ENCODE results near the gene RNF2. TPM values are rescaled to one million over a fixed set of nuclear protein-coding genes. Genes with fewer than 3 reads are reported as not detected.

Gene RNF2
- polyA plus RNA-seq, 1 donor (not counting 4 experiments of a cell fraction or from before 2014, with no cell fraction given) = 29.2 TPM

GRCh38 chr1:185144233-185144632 is 98.9 kb downstream of the RNF2 start:
- no peaks in the 10 kb centered on the region for H3K4me1 ChIP-seq (ENCODE audit: control insufficient read depth, extremely low read depth, insufficient read depth, low read length)
- FAIRE-seq = peak; percentile 51
- TF ChIP-seq CTCF (optimal IDR thresholded peaks at IDR 0.05 in 1 of 3, IDR thresholded peaks at IDR 0.05 in 1 of 3, conservative IDR thresholded peaks at IDR 0.05 in 1 of 3; ENCODE audit: extremely low read depth in 1 of 3, insufficient read depth in 2 of 3, low read length in 3 of 3) (no peak), EZH2 (IDR thresholded peaks at IDR 0.05; ENCODE audit: low read length) (no peak)
- no peak overlapping the region for H3K27ac ChIP-seq (ENCODE audit: control insufficient read depth, insufficient read depth, low read length)
- no peaks in the 10 kb centered on the region for H3K79me2 ChIP-seq (ENCODE audit: control insufficient read depth, insufficient read depth, low read length)
- DNase-seq (ENCODE audit: low read depth, low spot score) = no peak
- no peak overlapping the region for H3K4me2 ChIP-seq (ENCODE audit: control insufficient read depth, extremely low read depth, insufficient read depth, low read depth, low read length)
- H2AFZ ChIP-seq (ENCODE audit: control insufficient read depth, low read length) = no peak overlapping the region
- peaks cover 0 to 5% of the 10 kb centered on the region in 2 experiments for H3K36me3 ChIP-seq (ENCODE audit: control insufficient read depth in 2 of 2, extremely low read depth in 1 of 2, insufficient read depth in 2 of 2, low read length in 2 of 2)
- no peaks in the 10 kb centered on the region for H3K27me3 ChIP-seq (ENCODE audit: control insufficient read depth, extremely low read depth, insufficient read depth, low read length)
- no peak overlapping the region for H3K9ac ChIP-seq (ENCODE audit: control insufficient read depth, extremely low read depth, insufficient read depth, low read length)
- H3K9me1 ChIP-seq (ENCODE audit: control insufficient read depth, extremely low read depth, insufficient read depth, low read length) = no peaks in the 10 kb centered on the region
- dilution Hi-C loops (cut with MboI; ENCODE audit: extremely low pct_ligation_motif_present, low sequenced_read_pairs) = no loop called here
- no peaks in the 10 kb centered on the region for H4K20me1 ChIP-seq (ENCODE audit: control insufficient read depth, extremely low read depth, insufficient read depth, low read length)
- no peaks in the 10 kb centered on the region for H3K9me3 ChIP-seq (ENCODE audit: control insufficient read depth, low read depth, low read length)
- no peak overlapping the region for H3K4me3 ChIP-seq (ENCODE audit: control insufficient read depth in 2 of 3, extremely low read depth in 1 of 3, insufficient read depth in 2 of 3, low read depth in 1 of 3, low read length in 3 of 3)

- Histone ChIP-seq H3K4me2 (ENCODE audit: control insufficient read depth, extremely low read depth, insufficient read depth, low read depth, low read length) (no peak overlapping the region), H3K9me3 (ENCODE audit: control insufficient read depth, low read depth, low read length) (no peaks in the 10 kb centered on the region), H4K20me1 (ENCODE audit: control insufficient read depth, extremely low read depth, insufficient read depth, low read length) (no peaks in the 10 kb centered on the region), H3K36me3 (ENCODE audit: control insufficient read depth in 2 of 2, extremely low read depth in 1 of 2, insufficient read depth in 2 of 2, low read length in 2 of 2) (peaks cover 0 to 7% of the 10 kb centered on the region in 2 experiments), H3K79me2 (ENCODE audit: control insufficient read depth, insufficient read depth, low read length) (peaks cover 6% of the 10 kb centered on the region), H3K4me1 (ENCODE audit: control insufficient read depth, extremely low read depth, insufficient read depth, low read length) (peaks cover 6% of the 10 kb centered on the region), H3K9ac (ENCODE audit: control insufficient read depth, extremely low read depth, insufficient read depth, low read length) (no peak overlapping the region), H3K27me3 (ENCODE audit: control insufficient read depth, extremely low read depth, insufficient read depth, low read length) (no peaks in the 10 kb centered on the region), H3K27ac (ENCODE audit: control insufficient read depth, insufficient read depth, low read length) (no peak overlapping the region), H3K9me1 (ENCODE audit: control insufficient read depth, extremely low read depth, insufficient read depth, low read length) (no peaks in the 10 kb centered on the region), H2AFZ (ENCODE audit: control insufficient read depth, low read length) (no peak overlapping the region), H3K4me3 (ENCODE audit: control insufficient read depth in 2 of 3, extremely low read depth in 1 of 3, insufficient read depth in 2 of 3, low read depth in 1 of 3, low read length in 3 of 3) (no peak overlapping the region)
- dilution Hi-C loops (cut with MboI; ENCODE audit: extremely low pct_ligation_motif_present, low sequenced_read_pairs) = no loop called here
- DNase-seq (ENCODE audit: low read depth, low spot score) (no peak), FAIRE-seq (no peak)
- TF ChIP-seq EZH2 (IDR thresholded peaks at IDR 0.05; ENCODE audit: low read length) (no peak), CTCF (optimal IDR thresholded peaks at IDR 0.05 in 1 of 3, IDR thresholded peaks at IDR 0.05 in 1 of 3, conservative IDR thresholded peaks at IDR 0.05 in 1 of 3; ENCODE audit: extremely low read depth in 1 of 3, insufficient read depth in 2 of 3, low read length in 3 of 3) (no peak)
These were observed 105.9 kb downstream of the RNF2 start for GRCh38 chr1:185151215-185151614.

Small RNA genes lying within 50 kb of the gene (small RNA-seq; reads per million reads assigned to genes)
- gene RNA5SP72 (ENCODE audit: insufficient read length in 3 of 3, low read depth in 3 of 3, low replicate concordance in 1 of 3) = 0 reads per million in 3 experiments

Other genes with a start within 250 kb of the RNF2 start
- gene NIBAN1, start 71.0 kb upstream of the RNF2 start, polyA plus RNA-seq = 6.6 to 10.6 TPM (median 7.6 TPM) in 3 replicates
- 17.3 to 34.5 TPM (median 22.2 TPM) in 3 replicates for gene TRMT1L, start 111.4 kb downstream of the RNF2 start, polyA plus RNA-seq
- gene SWT1, start 111.6 kb downstream of the RNF2 start, polyA plus RNA-seq = 1.4 to 2.9 TPM (median 2.3 TPM) in 3 replicates

Measured in keratinocyte (primary cell).